OCI-LY7 (cell line): Measurements from ENCODE around the gene WIPF2.

Experiments used
- CTCF ChIP-seq: fragments of 200-600 bp; sonication (generic); conservative IDR thresholded peaks from 2 replicates; pipeline ENCODE4 v1.5.1; 2014; ENCODE audit warnings: mild to moderate bottlenecking, antibody characterized with exemption, low read length, moderate library complexity, mixed read lengths
- EZH2phosphoT487 ChIP-seq: fragments of 200-600 bp; sonication (generic); IDR thresholded peaks from 2 replicates; pipeline ENCODE4 v1.6.1; 2018; ENCODE audit warnings: low read depth, borderline replicate concordance, mild to moderate bottlenecking, mixed run types, antibody characterized with exemption, low read length, moderate library complexity, mixed read lengths

- TF ChIP-seq CTCF (no peak), EZH2phosphoT487 (no peak)
These were observed 62.6 kb downstream of the WIPF2 start for GRCh38 chr17:40281663-40282062.
